Amygdala (tissue), 56 donors: ENCODE data around the gene TMEM183A.

ENCODE experiments used
- DNase-seq, 56 donors: peaks; one replicate each; lab custom pipeline; 2025; lab: John Stamatoyannopoulos, UW

TMEM183A gene

GRCh38 chr1:203006948-203007871, at the start of gene TMEM183A:
Gene TMEM183A, plus strand, starts transcription at chr1:203007374. Its CDS starts 92 bp downstream, at chr1:203007466.
- DNase-seq: peak; percentile 52 to 96 (median 90)

- peak in 55 of 56 donors; percentile 34 to 94 (median 81) for DNase-seq
Observed at GRCh38 chr1:202957733-202958543, 49.2 kb upstream of the TMEM183A start, which contains the start of gene ADIPOR1. Gene ADIPOR1, minus strand, starts transcription at chr1:202958312. Its CDS starts 7,242 bp downstream, at chr1:202951070.

GRCh38 chr1:202958544-202959275, 48.5 kb upstream of the TMEM183A start:
- DNase-seq: peak in 1 of 56 donors; percentile 5

- no peak for DNase-seq
Observed at GRCh38 chr1:202959276-202959620, 47.9 kb upstream of the TMEM183A start.

GRCh38 chr1:202961220-202961880, 45.8 kb upstream of the TMEM183A start:
- no peak for DNase-seq

- DNase-seq: no peak
Observed at GRCh38 chr1:202964791-202965410, 42.3 kb upstream of the TMEM183A start.

- DNase-seq: no peak
Observed at GRCh38 chr1:202965422-202965821, 41.8 kb upstream of the TMEM183A start.

- DNase-seq: peak in 1 of 56 donors; percentile 12
Observed at GRCh38 chr1:202966006-202966898, 40.9 kb upstream of the TMEM183A start.

- peak in 7 of 56 donors; percentile 22 to 52 (median 32) for DNase-seq
Observed at GRCh38 chr1:202967684-202968281, 39.4 kb upstream of the TMEM183A start.

GRCh38 chr1:202968351-202968750, 38.8 kb upstream of the TMEM183A start:
- DNase-seq: no peak

GRCh38 chr1:202968895-202969295, 38.3 kb upstream of the TMEM183A start:
- DNase-seq: peak in 25 of 56 donors; percentile 5 to 68 (median 18)

- no peak for DNase-seq
Observed at GRCh38 chr1:202972046-202972445, 35.1 kb upstream of the TMEM183A start.

GRCh38 chr1:202974856-202975255, 32.3 kb upstream of the TMEM183A start:
- DNase-seq: no peak

GRCh38 chr1:202976633-202977032, 30.5 kb upstream of the TMEM183A start:
- no peak for DNase-seq

- no peak for DNase-seq
Observed at GRCh38 chr1:202979459-202979858, 27.7 kb upstream of the TMEM183A start.

GRCh38 chr1:202981939-202982338, 25.2 kb upstream of the TMEM183A start:
- no peak for DNase-seq

- DNase-seq: no peak
Observed at GRCh38 chr1:202982715-202983430, 24.3 kb upstream of the TMEM183A start.
